ENCODE results near the gene SLF2. TPM values are rescaled to one million over a fixed set of nuclear protein-coding genes. Genes with fewer than 3 reads are reported as not detected.

SLF2 gene
- total RNA-seq, 1 donor: 17.0 TPM

DNA sequence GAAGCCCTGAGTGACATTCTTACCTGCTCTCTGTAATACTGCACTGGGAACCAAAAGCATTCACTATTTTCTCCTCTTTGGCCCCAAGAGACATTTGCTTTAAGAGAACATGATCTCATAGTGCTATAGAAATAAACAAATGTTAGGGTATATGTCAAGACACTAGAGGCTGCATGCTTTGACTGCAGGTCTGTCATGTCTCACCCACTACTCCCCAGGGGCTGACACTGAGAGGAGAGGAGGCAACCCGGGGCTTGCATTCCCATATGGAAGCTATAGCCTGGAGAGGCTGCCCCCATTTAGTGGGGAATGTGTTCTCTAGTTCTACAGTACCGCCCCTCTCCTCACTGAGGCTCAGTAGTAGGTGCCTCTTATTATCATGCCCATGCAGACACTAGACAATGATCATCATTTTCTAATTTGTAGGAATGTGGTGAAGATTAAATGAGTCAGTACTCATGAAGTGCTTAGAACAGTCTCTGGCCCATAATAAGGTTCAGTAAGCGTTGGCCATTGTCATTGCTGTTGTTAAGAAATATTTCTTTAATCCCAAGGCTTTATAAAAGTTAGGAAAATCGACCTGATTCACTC is 4.9 kb upstream of the SLF2 start:
- peaks cover 2% of the 10 kb centered on the region for H3K27me3 ChIP-seq (ENCODE audit: insufficient read depth, low read length)
- no peaks in the 10 kb centered on the region for H3K9me3 ChIP-seq (ENCODE audit: low read depth, low read length)
- no peak overlapping the region for H3K4me3 ChIP-seq (ENCODE audit: low read length)
- H3K4me1 ChIP-seq (ENCODE audit: insufficient read depth, low read length): peaks cover 15% of the 10 kb centered on the region

DNA sequence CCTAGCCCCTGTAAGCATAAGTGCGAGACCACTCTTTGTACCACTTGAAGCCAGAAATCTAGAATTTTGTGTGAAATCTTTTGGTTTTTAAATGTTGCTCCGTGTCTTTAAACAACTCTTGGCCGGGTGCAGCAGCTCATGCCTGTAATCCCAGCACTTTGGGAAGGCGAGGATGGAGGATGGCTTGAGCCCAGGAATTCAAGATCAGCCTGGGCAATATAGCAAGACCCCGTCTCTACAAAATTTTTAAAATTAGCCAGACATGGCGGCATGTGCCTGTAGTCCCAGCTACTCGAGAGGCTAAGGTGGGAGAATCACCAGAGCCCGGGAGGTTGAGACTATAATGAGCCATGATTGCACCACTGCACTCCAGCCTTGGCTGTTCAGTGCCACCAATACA is 4.4 kb upstream of the SLF2 start:
- Histone ChIP-seq H3K4me3 (ENCODE audit: low read length) (no peak overlapping the region), H3K4me1 (ENCODE audit: insufficient read depth, low read length) (peaks cover 17% of the 10 kb centered on the region), H3K27me3 (ENCODE audit: insufficient read depth, low read length) (no peaks in the 10 kb centered on the region), H3K9me3 (ENCODE audit: low read depth, low read length) (no peaks in the 10 kb centered on the region)

DNA sequence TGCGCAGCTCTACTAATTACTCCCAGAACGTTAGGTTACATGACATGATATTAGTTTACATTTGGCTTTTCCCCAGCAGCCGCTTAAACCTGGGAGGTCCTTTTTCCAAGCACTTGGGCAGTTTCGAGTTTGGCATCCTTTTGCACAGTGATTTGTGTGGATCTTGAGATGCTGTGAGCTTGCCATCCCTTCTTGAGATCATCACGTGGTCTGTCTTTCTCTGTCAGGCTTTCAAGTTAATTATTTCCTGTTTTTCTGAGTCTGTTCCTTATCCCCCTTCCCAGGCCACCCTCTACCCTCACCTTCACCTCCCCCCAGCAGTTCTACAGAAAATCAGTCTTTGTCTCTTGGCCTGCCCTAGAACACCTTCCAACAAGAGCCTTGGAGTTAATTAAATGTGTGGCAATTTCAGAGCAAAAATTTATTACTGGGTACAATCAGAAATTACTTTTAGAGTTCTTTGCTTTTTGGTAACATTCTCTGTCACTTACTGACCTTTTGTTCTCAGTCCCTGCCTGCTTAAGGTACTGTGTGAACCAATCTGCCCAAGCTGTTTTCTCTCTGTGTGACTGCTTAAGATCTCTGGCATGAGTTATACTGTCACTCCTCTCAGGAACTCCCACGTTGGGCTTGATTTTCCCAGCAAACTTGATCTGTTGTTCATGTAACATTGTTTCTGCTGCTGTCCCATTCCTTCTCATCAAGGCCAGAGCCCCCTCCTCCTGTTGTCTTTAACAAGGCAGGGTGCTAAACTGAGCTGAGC is 3.1 kb upstream of the SLF2 start:
- Histone ChIP-seq H3K9me3 (ENCODE audit: low read depth, low read length) (no peaks in the 10 kb centered on the region), H3K4me3 (ENCODE audit: low read length) (no peak overlapping the region), H3K4me1 (ENCODE audit: insufficient read depth, low read length) (peaks cover 25% of the 10 kb centered on the region), H3K27me3 (ENCODE audit: insufficient read depth, low read length) (no peaks in the 10 kb centered on the region)

- Histone ChIP-seq H3K4me1 (ENCODE audit: insufficient read depth, low read length) (peaks cover 25% of the 10 kb centered on the region), H3K9me3 (ENCODE audit: low read depth, low read length) (no peaks in the 10 kb centered on the region), H3K27me3 (ENCODE audit: insufficient read depth, low read length) (no peaks in the 10 kb centered on the region), H3K4me3 (ENCODE audit: low read length) (no peak overlapping the region)
Measured at GRCh38 chr10:100911472-100911871, 1.3 kb upstream of the SLF2 start.

DNA sequence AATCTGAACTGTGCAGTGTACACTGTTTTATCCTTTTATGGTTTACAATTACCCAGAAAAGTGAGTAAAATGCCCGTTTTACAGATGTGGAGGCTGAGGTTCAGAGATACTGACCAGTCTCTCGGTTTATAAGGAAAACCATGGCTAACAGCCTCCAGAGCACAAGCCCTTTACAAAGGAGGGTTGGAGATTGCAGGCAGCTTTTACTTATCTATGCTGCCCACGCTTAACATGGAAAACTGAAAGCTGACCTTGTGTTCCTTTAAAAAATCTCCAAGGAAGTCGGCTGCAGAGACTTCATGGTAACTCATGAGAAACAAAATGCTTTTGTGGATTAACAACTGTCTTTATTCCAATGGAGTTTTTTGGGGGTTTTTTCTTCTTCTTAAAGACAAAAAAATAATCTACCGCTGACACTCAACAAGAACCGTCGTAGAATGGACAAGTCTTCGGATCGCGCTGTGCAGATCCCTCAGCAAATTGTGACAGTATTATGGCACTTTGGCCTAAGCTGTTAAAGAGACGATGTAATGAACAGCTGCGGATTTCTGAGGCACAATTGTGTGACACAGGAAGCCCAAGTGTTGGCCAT is 654 bp upstream of the SLF2 start:
- H3K9me3 ChIP-seq (ENCODE audit: low read depth, low read length): no peaks in the 10 kb centered on the region
- peak overlapping the region; percentile 99 for H3K4me3 ChIP-seq (ENCODE audit: low read length)
- peaks cover 25% of the 10 kb centered on the region for H3K4me1 ChIP-seq (ENCODE audit: insufficient read depth, low read length)
- no peaks in the 10 kb centered on the region for H3K27me3 ChIP-seq (ENCODE audit: insufficient read depth, low read length)

DNA sequence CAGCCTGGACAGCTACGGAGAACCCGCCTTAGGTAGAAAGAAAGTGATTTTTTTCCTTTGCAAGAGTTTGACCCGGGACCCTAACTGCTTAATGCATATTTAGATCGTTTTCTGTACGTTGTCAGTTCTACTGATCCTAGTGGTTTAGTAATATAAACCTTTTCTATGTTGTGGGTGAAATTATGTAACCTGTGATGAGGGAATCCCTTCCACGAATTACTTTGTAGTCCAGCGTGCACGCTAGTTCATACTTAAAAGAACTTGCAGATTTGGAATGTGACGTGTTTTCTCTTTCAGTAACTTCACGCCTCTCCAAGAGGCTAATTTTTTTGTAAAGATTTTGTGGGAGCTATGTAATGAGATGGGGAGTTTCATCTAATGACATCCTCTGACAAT is 705 bp downstream of the SLF2 start:
- Histone ChIP-seq H3K4me3 (ENCODE audit: low read length) (peak overlapping the region; percentile 99), H3K4me1 (ENCODE audit: insufficient read depth, low read length) (peaks cover 25% of the 10 kb centered on the region), H3K27me3 (ENCODE audit: insufficient read depth, low read length) (no peaks in the 10 kb centered on the region), H3K9me3 (ENCODE audit: low read depth, low read length) (no peaks in the 10 kb centered on the region)

DNA sequence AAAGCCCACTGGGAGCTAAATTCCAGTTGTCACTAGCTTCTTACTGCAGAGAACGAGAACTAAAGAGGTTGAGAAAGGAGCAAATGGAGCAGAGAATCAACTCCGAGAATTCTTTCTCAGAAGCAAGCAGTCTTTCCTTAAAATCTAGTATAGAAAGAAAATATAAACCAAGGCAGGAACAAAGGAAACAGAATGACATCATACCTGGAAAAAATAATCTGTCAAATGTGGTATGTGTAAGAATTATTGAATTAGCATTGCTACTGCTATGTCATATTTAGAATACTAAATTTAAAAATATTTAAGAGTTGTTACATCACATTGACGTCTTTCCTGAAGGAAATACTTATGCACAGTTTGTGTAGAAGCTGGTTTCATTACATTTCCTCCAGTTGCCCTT is 4.3 kb downstream of the SLF2 start:
- H3K4me3 ChIP-seq (ENCODE audit: low read length): no peak overlapping the region
- peaks cover 14% of the 10 kb centered on the region for H3K4me1 ChIP-seq (ENCODE audit: insufficient read depth, low read length)
- H3K27me3 ChIP-seq (ENCODE audit: insufficient read depth, low read length): no peaks in the 10 kb centered on the region
- H3K9me3 ChIP-seq (ENCODE audit: low read depth, low read length): no peaks in the 10 kb centered on the region

- no peak overlapping the region for H3K4me3 ChIP-seq (ENCODE audit: low read length)
- H3K9me3 ChIP-seq (ENCODE audit: low read depth, low read length): no peaks in the 10 kb centered on the region
Measured at GRCh38 chr10:100923580-100923979, 10.8 kb downstream of the SLF2 start.

GRCh38 chr10:100927266-100927665 is 14.5 kb downstream of the SLF2 start:
- Histone ChIP-seq H3K4me3 (ENCODE audit: low read length) (no peak overlapping the region), H3K27me3 (ENCODE audit: insufficient read depth, low read length) (no peaks in the 10 kb centered on the region), H3K9me3 (ENCODE audit: low read depth, low read length) (no peaks in the 10 kb centered on the region), H3K4me1 (ENCODE audit: insufficient read depth, low read length) (no peaks in the 10 kb centered on the region)

More at GRCh38 chr10:100923580-100923979, 10.8 kb downstream of the SLF2 start:
- H3K27me3 ChIP-seq (ENCODE audit: insufficient read depth, low read length): no peaks in the 10 kb centered on the region
- H3K4me1 ChIP-seq (ENCODE audit: insufficient read depth, low read length): no peaks in the 10 kb centered on the region

DNA sequence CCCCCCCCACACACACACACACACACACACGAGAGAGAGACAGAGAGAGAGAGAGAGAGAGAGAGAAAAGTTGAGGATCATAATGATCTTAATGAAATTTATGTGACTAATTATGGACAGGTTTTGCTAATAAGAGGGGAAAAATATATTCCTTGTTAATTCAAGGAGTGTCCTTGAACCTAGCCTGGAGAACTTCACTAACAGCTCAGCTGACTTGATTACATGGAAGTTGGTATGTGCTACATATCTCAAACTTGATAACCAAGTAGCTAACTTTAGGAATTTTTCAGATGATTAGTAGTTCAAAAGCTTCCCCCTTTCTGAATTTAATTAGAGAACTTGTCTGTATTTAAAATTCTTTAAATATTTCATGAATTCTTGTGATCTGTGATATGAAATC is 15.3 kb downstream of the SLF2 start:
- H3K27me3 ChIP-seq (ENCODE audit: insufficient read depth, low read length): no peaks in the 10 kb centered on the region
- no peaks in the 10 kb centered on the region for H3K4me1 ChIP-seq (ENCODE audit: insufficient read depth, low read length)
- H3K9me3 ChIP-seq (ENCODE audit: low read depth, low read length): no peaks in the 10 kb centered on the region
- H3K4me3 ChIP-seq (ENCODE audit: low read length): no peak overlapping the region

GRCh38 chr10:100930368-100930767 is 17.6 kb downstream of the SLF2 start:
- Histone ChIP-seq H3K27me3 (ENCODE audit: insufficient read depth, low read length) (no peaks in the 10 kb centered on the region), H3K4me3 (ENCODE audit: low read length) (no peak overlapping the region), H3K4me1 (ENCODE audit: insufficient read depth, low read length) (no peaks in the 10 kb centered on the region), H3K9me3 (ENCODE audit: low read depth, low read length) (no peaks in the 10 kb centered on the region)

DNA sequence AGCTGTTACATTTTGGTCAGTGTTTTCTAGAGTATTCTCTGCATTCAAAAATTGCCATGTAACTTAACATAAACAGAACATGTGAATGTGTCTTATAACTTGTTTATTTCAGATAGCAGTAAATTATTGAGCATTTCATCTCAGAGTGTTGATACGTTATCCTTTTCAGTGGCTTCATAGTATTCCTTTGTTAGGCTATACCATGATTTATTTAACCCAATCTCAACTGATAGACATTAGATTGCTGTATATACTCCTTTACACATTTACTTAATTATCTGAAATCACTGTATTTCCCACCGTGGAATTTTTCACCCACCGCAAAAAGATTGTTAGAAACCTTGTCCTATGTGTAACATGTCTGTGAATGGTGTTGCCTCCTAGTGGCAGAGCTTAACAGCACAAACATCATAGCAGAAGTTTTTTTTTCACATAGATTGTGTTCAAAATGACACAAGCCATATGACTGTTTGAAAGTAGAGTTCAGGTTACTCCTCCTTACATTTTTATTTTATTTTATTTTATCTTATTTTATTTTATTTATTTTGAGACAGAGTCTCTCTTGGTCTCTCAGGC is 21.4 kb downstream of the SLF2 start:
- Histone ChIP-seq H3K4me3 (ENCODE audit: low read length) (no peak overlapping the region), H3K27me3 (ENCODE audit: insufficient read depth, low read length) (no peaks in the 10 kb centered on the region), H3K4me1 (ENCODE audit: insufficient read depth, low read length) (no peaks in the 10 kb centered on the region), H3K9me3 (ENCODE audit: low read depth, low read length) (no peaks in the 10 kb centered on the region)

- Histone ChIP-seq H3K27me3 (ENCODE audit: insufficient read depth, low read length) (no peaks in the 10 kb centered on the region), H3K4me1 (ENCODE audit: insufficient read depth, low read length) (no peaks in the 10 kb centered on the region), H3K9me3 (ENCODE audit: low read depth, low read length) (no peaks in the 10 kb centered on the region), H3K4me3 (ENCODE audit: low read length) (no peak overlapping the region)
Measured at GRCh38 chr10:100939763-100940344, 27.1 kb downstream of the SLF2 start.

- no peak overlapping the region for H3K4me3 ChIP-seq (ENCODE audit: low read length)
- no peaks in the 10 kb centered on the region for H3K4me1 ChIP-seq (ENCODE audit: insufficient read depth, low read length)
- no peaks in the 10 kb centered on the region for H3K27me3 ChIP-seq (ENCODE audit: insufficient read depth, low read length)
- H3K9me3 ChIP-seq (ENCODE audit: low read depth, low read length): no peaks in the 10 kb centered on the region
Measured at GRCh38 chr10:100942229-100942628, 29.5 kb downstream of the SLF2 start.

DNA sequence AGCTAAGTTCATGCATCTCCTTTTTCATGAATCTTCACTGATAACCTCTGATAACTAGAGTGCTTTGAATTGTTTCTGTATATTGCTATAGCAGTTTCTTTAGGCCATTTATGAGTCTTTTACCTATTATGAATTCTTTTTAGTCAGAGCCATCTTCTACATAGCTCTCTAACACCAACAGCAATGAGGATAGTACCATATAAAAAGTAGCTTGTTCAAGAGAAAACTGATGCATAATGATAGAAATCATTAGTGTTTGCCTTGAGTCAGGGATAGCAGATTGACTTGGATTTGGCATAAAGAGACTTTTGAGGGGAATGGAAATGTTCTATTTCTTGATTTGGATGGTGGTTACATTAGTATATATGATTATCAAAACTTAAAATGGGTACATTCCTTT is 30.7 kb downstream of the SLF2 start:
- no peak overlapping the region for H3K4me3 ChIP-seq (ENCODE audit: low read length)
- no peaks in the 10 kb centered on the region for H3K4me1 ChIP-seq (ENCODE audit: insufficient read depth, low read length)
- no peaks in the 10 kb centered on the region for H3K9me3 ChIP-seq (ENCODE audit: low read depth, low read length)
- no peaks in the 10 kb centered on the region for H3K27me3 ChIP-seq (ENCODE audit: insufficient read depth, low read length)
